ENCODE data around the gene NDC1. TPM values are rescaled to one million over a fixed set of nuclear protein-coding genes. Genes with fewer than 3 reads are reported as not detected.
A peak's percentile ranks its signal among the peaks of the same experiment; 100 is the strongest.

Gene NDC1
- total and polyA plus RNA-seq, 2 of the 4 experiments (the other 2 are of a cell fraction): 11.8 to 33.9 TPM

- no peak for TF ChIP-seq RCOR1 (IDR thresholded peaks at IDR 0.05; ENCODE audit: insufficient replicate concordance, low read length)
Measured at GRCh38 chr1:53737648-53738204, 100.4 kb downstream of the NDC1 start (continued).

DNA sequence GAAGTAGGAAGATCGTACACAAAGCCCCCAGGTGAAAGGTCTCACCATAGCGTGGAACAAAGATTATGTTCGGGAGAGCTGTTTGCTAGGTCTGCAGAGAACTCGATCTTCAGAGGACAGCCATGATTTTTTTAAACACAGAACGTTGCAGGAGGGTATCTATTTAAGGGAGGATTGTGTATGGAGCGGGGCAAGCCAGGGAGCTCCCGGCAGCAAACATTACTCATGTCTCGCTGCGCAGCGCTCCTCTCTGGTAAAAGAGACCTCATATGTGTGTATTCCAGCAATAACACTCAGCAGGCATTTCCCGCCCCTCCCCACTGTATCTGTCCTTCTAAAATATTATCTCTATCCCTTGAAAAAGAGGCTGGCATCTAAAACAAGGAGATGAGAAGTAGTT lies 101.8 kb downstream of the NDC1 start:
- Histone ChIP-seq H2BK15ac (ENCODE audit: low read depth, low read length) (peak overlapping the region; percentile 95; the same call in 1 of the 3 replicates), H2AK5ac (ENCODE audit: low read depth, low read length) (peak overlapping the region; percentile 78; the same call in 1 of the 2 replicates), H4K20me1 (ENCODE audit: insufficient read depth, low read length) (0 out of 2 replicates have a peak, but pooled peaks cover 4% of the 10 kb centered on the region), H3K4me3 (ENCODE audit: insufficient read depth, low read depth, low read length) (no peak overlapping the region), H4K91ac (ENCODE audit: insufficient read depth, low read depth, low read length) (peak overlapping the region; percentile 80), H3K36me3 (ENCODE audit: control insufficient read depth, insufficient read depth, low read length) (no peaks in the 10 kb centered on the region), H3K4me2 (ENCODE audit: low read depth, low read length) (peak overlapping the region; percentile 39), H4K8ac (ENCODE audit: low read depth in 2 of 2, low read length in 2 of 2) (peak overlapping the region; percentile 43 to 89), H3K18ac (ENCODE audit: low read depth, low read length) (no peak overlapping the region; the same call in 1 of the 2 replicates), H3K9me3 (ENCODE audit: control insufficient read depth, insufficient read depth, low read length) (no peaks in the 10 kb centered on the region), H2BK120ac (ENCODE audit: low read depth, low read length) (peak overlapping the region; percentile 86), H3K9me1 (ENCODE audit: insufficient read depth, low read length) (peaks cover 33% of the 10 kb centered on the region), H2BK5ac (ENCODE audit: low read depth, low read length, poor library complexity, severe bottlenecking) (peak overlapping the region; percentile 96), H2BK20ac (ENCODE audit: low read depth, low read length) (peak overlapping the region; percentile 87; the same call in 1 of the 2 replicates), H2AFZ (replicated peaks; ENCODE audit: low read length, poor library complexity) (no peak overlapping the region), H3K4me1 (ENCODE audit: control insufficient read depth, insufficient read depth, low read length) (peaks cover 48% of the 10 kb centered on the region), H3K14ac (replicated peaks; ENCODE audit: low read depth, low read length) (peak overlapping the region; percentile 27; the same call in 1 of the 2 replicates), H3K56ac (ENCODE audit: extremely low read depth, insufficient read depth, low read length) (peak overlapping the region; percentile 44; the same call in 1 of the 2 replicates), H3K4ac (ENCODE audit: low read depth, low read length) (peak overlapping the region; percentile 73), H3K79me1 (ENCODE audit: low read depth in 1 of 2, low read length in 2 of 2) (peaks cover 20 to 51% of the 10 kb centered on the region in 2 experiments), H3K27me3 (ENCODE audit: control insufficient read depth, insufficient read depth, low read length) (no peaks in the 10 kb centered on the region), H3K27ac (ENCODE audit: insufficient read depth, low read length) (peak overlapping the region; percentile 54; the same call in 1 of the 2 replicates), H2AK9ac (replicated peaks; ENCODE audit: low read depth, low read length, poor library complexity) (peak overlapping the region; percentile 19), H4K5ac (ENCODE audit: low read depth, low read length) (peak overlapping the region; percentile 43), H3K9ac (ENCODE audit: low read depth, low read length) (peak overlapping the region; percentile 43), H3K23ac (ENCODE audit: low read depth, low read length) (peak overlapping the region; percentile 40)
- CTCF ChIA-PET: interaction anchor here (1.3 kb wide), 1 partner anchor 18 kb away, joined by 4 read pairs; no protein-coding TSS in a partner anchor
- BruUV-seq (replicated peaks): no TSS peak
- intact Hi-C loops (cut with micrococcal nuclease): no loop called here
- no peak for ATAC-seq (ENCODE audit: low read depth)
- peak; percentile 78 for DNase-seq
- in situ Hi-C loops (cut with MboI; ENCODE audit: low sequenced_read_pairs): no loop called here
- dilution Hi-C loops (cut with HindIII; ENCODE audit: low sequenced_read_pairs, unreplicated experiment): no loop called here
- 76% methylated on average over 2 of the region's 11 CpGs; no CpG with 5 or more reads in 1 of the 2 experiments for WGBS, 2 experiments (ENCODE audit: extremely low coverage in 2 of 2, insufficient read length in 1 of 2)
- POLR2A ChIA-PET (ENCODE audit: unreplicated experiment): no interaction called here
- TF ChIP-seq NFE2L2 (IDR thresholded peaks at IDR 0.05; ENCODE audit: low read depth, low read length) (no peak), POLR2A (IDR thresholded peaks at IDR 0.05; ENCODE audit: low read depth, low read length) (peak; percentile 37; the same call in 1 of the 2 replicates), FOS (IDR thresholded peaks at IDR 0.05; ENCODE audit: low read depth, low read length) (no peak), CEBPB (IDR thresholded peaks at IDR 0.05; ENCODE audit: low read depth, low read length) (no peak), BHLHE40 (IDR thresholded peaks at IDR 0.05; ENCODE audit: low read depth, low read length) (no peak), RAD21 (IDR thresholded peaks at IDR 0.05; ENCODE audit: low read length) (0 out of 2 replicates have a peak, but pooled peaks have one; percentile 3)
- TF ChIP-seq, protein P1, sequence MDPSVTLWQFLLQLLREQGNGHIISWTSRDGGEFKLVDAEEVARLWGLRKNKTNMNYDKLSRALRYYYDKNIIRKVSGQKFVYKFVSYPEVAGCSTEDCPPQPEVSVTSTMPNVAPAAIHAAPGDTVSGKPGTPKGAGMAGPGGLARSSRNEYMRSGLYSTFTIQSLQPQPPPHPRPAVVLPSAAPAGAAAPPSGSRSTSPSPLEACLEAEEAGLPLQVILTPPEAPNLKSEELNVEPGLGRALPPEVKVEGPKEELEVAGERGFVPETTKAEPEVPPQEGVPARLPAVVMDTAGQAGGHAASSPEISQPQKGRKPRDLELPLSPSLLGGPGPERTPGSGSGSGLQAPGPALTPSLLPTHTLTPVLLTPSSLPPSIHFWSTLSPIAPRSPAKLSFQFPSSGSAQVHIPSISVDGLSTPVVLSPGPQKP (IDR thresholded peaks at IDR 0.05; ENCODE audit: borderline replicate concordance, low read depth, low read length): no peak

Measured in IMR-90 (cell line).